IMR-90 (cell line): ENCODE measurements around the gene GRID1. TPM values are rescaled to one million over a fixed set of nuclear protein-coding genes. Genes with fewer than 3 reads are reported as not detected.

Experiments used
- ATAC-seq: fragments of 200-7000 bp; cut with Tn5 transposase; 2 replicates; pipeline ENCODE4 v1.9.1; 2020; ENCODE audit warnings: low read depth, mild to moderate bottlenecking, moderate library complexity
- BruUV-seq: library from RNA; stranded (reverse); fragments of 400-500 nt; replicated peaks from 2 replicates; lab custom pipeline; 2021; lab: Mats Ljungman, UMichigan
- CTCF ChIA-PET: fragments of 300-600 bp; formaldehyde crosslinking; extraction: SDS; loops from one replicate; lab custom pipeline; 2021; ENCODE audit warnings: antibody characterized with exemption; lab: Yijun Ruan, JAX
- POLR2A ChIA-PET: fragments of 300-600 bp; sonication (Branson Sonifier 250); formaldehyde crosslinking; loops from one replicate; lab custom pipeline; 2022; ENCODE audit warnings: antibody characterized with exemption; ENCODE audit not compliant: unreplicated experiment; lab: Charles Lee
- DNase-seq: peaks from one replicate; pipeline ENCODE4 v3.0.0; 2013
- H2AFZ ChIP-seq: replicated peaks from 2 replicates; pipeline ENCODE3; 2013; ENCODE audit warnings: low read length, mild to moderate bottlenecking; ENCODE audit not compliant: poor library complexity
- H2AK5ac ChIP-seq: 2 replicates; pipeline ENCODE4 v1.6.1; 2013; ENCODE audit warnings: low read depth, low read length, inconsistent platforms
- H2AK9ac ChIP-seq: replicated peaks from 2 replicates; pipeline ENCODE3; 2013; ENCODE audit warnings: mild to moderate bottlenecking, low read depth, low read length, moderate library complexity; ENCODE audit not compliant: poor library complexity
- H2BK120ac ChIP-seq: 2 replicates; pipeline ENCODE4 v1.6.1; 2013; ENCODE audit warnings: low read depth, low read length, inconsistent platforms
- H2BK15ac ChIP-seq: 3 replicates; pipeline ENCODE4 v1.6.1; 2013; ENCODE audit warnings: low read depth, low read length, inconsistent platforms
- H2BK20ac ChIP-seq: 2 replicates; pipeline ENCODE4 v1.6.1; 2013; ENCODE audit warnings: low read depth, mild to moderate bottlenecking, inconsistent platforms, low read length, moderate library complexity
- H2BK5ac ChIP-seq: 2 replicates; pipeline ENCODE4 v1.6.1; 2013; ENCODE audit warnings: mild to moderate bottlenecking, low read depth, low read length, inconsistent platforms; ENCODE audit not compliant: poor library complexity, severe bottlenecking
- H3K14ac ChIP-seq: replicated peaks from 2 replicates; pipeline ENCODE4 v1.6.1; 2013; ENCODE audit warnings: low read depth, low read length, inconsistent platforms
- H3K18ac ChIP-seq: 2 replicates; pipeline ENCODE4 v1.6.1; 2013; ENCODE audit warnings: low read depth, low read length, control low read depth
- H3K23ac ChIP-seq: 2 replicates; pipeline ENCODE4 v1.6.1; 2013; ENCODE audit warnings: low read depth, low read length, inconsistent platforms
- H3K27ac ChIP-seq: 2 replicates; pipeline ENCODE4 v1.5.1; 2013; ENCODE audit warnings: mild to moderate bottlenecking, control low read depth, low read length; ENCODE audit not compliant: insufficient read depth
- H3K27me3 ChIP-seq: 2 replicates; pipeline ENCODE4 v1.6.1; 2013; ENCODE audit warnings: low read length; ENCODE audit not compliant: control insufficient read depth, insufficient read depth
- H3K36me3 ChIP-seq: 2 replicates; pipeline ENCODE4 v1.6.1; 2013; ENCODE audit warnings: low read length, mixed read lengths; ENCODE audit not compliant: control insufficient read depth, insufficient read depth
- H3K4ac ChIP-seq: 2 replicates; pipeline ENCODE4 v1.6.1; 2013; ENCODE audit warnings: low read depth, low read length, inconsistent platforms
- H3K4me1 ChIP-seq: 2 replicates; pipeline ENCODE4 v1.6.1; 2013; ENCODE audit warnings: low read length, mixed read lengths; ENCODE audit not compliant: control insufficient read depth, insufficient read depth
- H3K4me2 ChIP-seq: 2 replicates; pipeline ENCODE4 v1.6.1; 2013; ENCODE audit warnings: low read depth, mild to moderate bottlenecking, control low read depth, low read length, moderate library complexity
- H3K4me3 ChIP-seq: 2 replicates; pipeline ENCODE4 v1.5.1; 2013; ENCODE audit warnings: low read depth, mild to moderate bottlenecking, control low read depth, low read length, moderate library complexity; ENCODE audit not compliant: insufficient read depth
- H3K56ac ChIP-seq: 2 replicates; pipeline ENCODE4 v1.6.1; 2013; ENCODE audit warnings: low read length, inconsistent platforms; ENCODE audit not compliant: insufficient read depth; ENCODE audit errors: extremely low read depth
- H3K79me1 ChIP-seq, 2 experiments: 2 replicates each; pipeline ENCODE4 v1.6.1; 2013; ENCODE audit warnings: low read length in 2 of 2, inconsistent platforms in 1 of 2, low read depth in 1 of 2
- H3K9ac ChIP-seq: 2 replicates; pipeline ENCODE4 v1.6.1; 2013; ENCODE audit warnings: low read depth, low read length, control low read depth
- H3K9me1 ChIP-seq: 2 replicates; pipeline ENCODE4 v1.6.1; 2013; ENCODE audit warnings: low read length, inconsistent platforms; ENCODE audit not compliant: insufficient read depth
- H3K9me3 ChIP-seq: 2 replicates; pipeline ENCODE4 v1.6.1; 2013; ENCODE audit warnings: low read length; ENCODE audit not compliant: control insufficient read depth, insufficient read depth
- H4K20me1 ChIP-seq: 2 replicates; pipeline ENCODE4 v1.6.1; 2013; ENCODE audit warnings: low read length, inconsistent platforms; ENCODE audit not compliant: insufficient read depth
- H4K5ac ChIP-seq: 2 replicates; pipeline ENCODE4 v1.6.1; 2013; ENCODE audit warnings: mild to moderate bottlenecking, low read depth, low read length, control low read depth
- H4K8ac ChIP-seq, 2 experiments: 2 replicates each; pipeline ENCODE4 v1.6.1; 2013; ENCODE audit warnings: low read depth in 2 of 2, low read length in 2 of 2, control low read depth in 1 of 2, inconsistent platforms in 1 of 2
- H4K91ac ChIP-seq: 2 replicates; pipeline ENCODE4 v1.6.1; 2013; ENCODE audit warnings: low read depth, low read length, inconsistent platforms; ENCODE audit not compliant: insufficient read depth
- ELK1 ChIP-seq: fragments of 150-350 bp; IDR thresholded peaks from 2 replicates; pipeline ENCODE4 v1.6.1; 2016; ENCODE audit warnings: low read depth, mild to moderate bottlenecking, low read length, moderate library complexity, borderline replicate concordance
- FOS ChIP-seq: fragments of 150-350 bp; IDR thresholded peaks from 2 replicates; pipeline ENCODE4 v1.6.1; 2016; ENCODE audit warnings: low read depth, low read length
- MAFK ChIP-seq: IDR thresholded peaks from 2 replicates; pipeline ENCODE4 v1.6.1; 2012; ENCODE audit warnings: low read depth, low read length, improper control_type of control experiment
- MAZ ChIP-seq: IDR thresholded peaks from 2 replicates; pipeline ENCODE4 v1.6.1; 2012; ENCODE audit warnings: low read depth, mild to moderate bottlenecking, low read length, improper control_type of control experiment, moderate library complexity, borderline replicate concordance
- MXI1 ChIP-seq: IDR thresholded peaks from 2 replicates; pipeline ENCODE4 v1.6.1; 2012; ENCODE audit warnings: low read depth, mild to moderate bottlenecking, low read length, moderate library complexity, borderline replicate concordance
- NFE2L2 ChIP-seq: fragments of 150-350 bp; IDR thresholded peaks from 2 replicates; pipeline ENCODE4 v1.6.1; 2016; ENCODE audit warnings: low read depth, mild to moderate bottlenecking, low read length
- RAD21 ChIP-seq: IDR thresholded peaks from 2 replicates; pipeline ENCODE4 v1.6.1; 2012; ENCODE audit warnings: low read length, improper control_type of control experiment
- RCOR1 ChIP-seq: IDR thresholded peaks from 2 replicates; pipeline ENCODE4 v1.6.1; 2012; ENCODE audit warnings: mild to moderate bottlenecking, low read length, improper control_type of control experiment; ENCODE audit not compliant: insufficient replicate concordance
- SMC3 ChIP-seq: fragments of 150-350 bp; IDR thresholded peaks from 2 replicates; pipeline ENCODE4 v1.6.1; 2016; ENCODE audit warnings: low read depth, mild to moderate bottlenecking, antibody characterized with exemption, low read length, moderate library complexity
- USF2 ChIP-seq: fragments of 150-350 bp; IDR thresholded peaks from 2 replicates; pipeline ENCODE4 v1.6.1; 2017; ENCODE audit warnings: mild to moderate bottlenecking, antibody characterized with exemption, low read length, low read depth
- WGBS, 2 experiments: methylation state at CpG; one replicate each; pipeline versions ENCODE4 v1.1.5 to v1.1.7; 2013; ENCODE audit warnings: missing lambda C conversion rate in 2 of 2; ENCODE audit not compliant: insufficient read length in 1 of 2; ENCODE audit errors: extremely low coverage in 2 of 2; 5-methylcytosine and 5-hydroxymethylcytosine counted together
- dilution Hi-C: fragments of 300-500 bp; cut with HindIII; formaldehyde crosslinking; loops from one replicate; pipeline ENCODE4 v1.14.3; 2018; ENCODE audit warnings: low sequenced_read_pairs; ENCODE audit not compliant: unreplicated experiment
- in situ Hi-C: fragments of 300-500 bp; cut with MboI; formaldehyde crosslinking; loops from 3 replicates; pipeline ENCODE4 v1.14.3; 2019; ENCODE audit warnings: low sequenced_read_pairs, inconsistent platforms, mixed read lengths
- intact Hi-C: fragments of 100-400 bp; cut with micrococcal nuclease; formaldehyde crosslinking; loops from 2 replicates; pipeline ENCODE4 v1.10.0; 2022
- polyA plus RNA-seq, 3 experiments: library from polyadenylated mRNA; depleted of rRNA; stranded (reverse); fragments of >200 nt; gene quantifications; 2 replicates each; pipeline ENCODE4 v1.2.3, GENCODE V29; 2012; ENCODE audit warnings: low replicate concordance in 1 of 3
- total RNA-seq: library from RNA; depleted of rRNA; stranded (reverse); fragments of >200 nt; gene quantifications from 2 replicates; pipeline ENCODE4 v1.2.3, GENCODE V29; 2012

GRID1 gene
- total and polyA plus RNA-seq, 2 of the 4 experiments (the other 2 are of a cell fraction) = not detected

GRCh38 chr10:85888559-85888958 lies 478.0 kb downstream of the GRID1 start:
- Histone ChIP-seq H3K36me3 (no peaks in the 10 kb centered on the region), H2AFZ (no peak overlapping the region), H3K4ac (no peak overlapping the region), H3K9me3 (peaks cover 5% of the 10 kb centered on the region), H3K27ac (no peak overlapping the region), H2BK5ac (no peak overlapping the region), H3K23ac (no peak overlapping the region), H2BK20ac (no peak overlapping the region), H3K27me3 (no peaks in the 10 kb centered on the region), H3K56ac (no peak overlapping the region), H4K20me1 (no peaks in the 10 kb centered on the region), H3K18ac (no peak overlapping the region), H2BK120ac (no peak overlapping the region), H3K4me2 (no peak overlapping the region), H2AK9ac (no peak overlapping the region), H3K79me1 (no peaks in the 10 kb centered on the region), H2AK5ac (no peak overlapping the region), H3K4me1 (no peaks in the 10 kb centered on the region), H4K91ac (no peak overlapping the region), H3K9me1 (no peaks in the 10 kb centered on the region), H2BK15ac (no peak overlapping the region), H3K14ac (no peak overlapping the region), H4K5ac (no peak overlapping the region), H3K4me3 (no peak overlapping the region), H4K8ac (no peak overlapping the region), H3K9ac (no peak overlapping the region)
- BruUV-seq = no TSS peak
- WGBS, 2 experiments = no CpG with 5 or more reads among the region's 2 CpGs
- CTCF ChIA-PET = no interaction called here
- no peak for DNase-seq
- ATAC-seq = no peak
- POLR2A ChIA-PET = no interaction called here
- dilution Hi-C loops (no loop called here), in situ Hi-C loops (no loop called here), intact Hi-C loops (no loop called here)
- TF ChIP-seq MAFK (no peak), NFE2L2 (no peak), FOS (no peak), USF2 (no peak), MXI1 (no peak), ELK1 (no peak), RAD21 (no peak), RCOR1 (no peak), MAZ (no peak), SMC3 (no peak)
